SK-N-SH treated with all-trans-retinoic acid at 6 μM for 48 hours (cell line): ENCODE measurements around the gene NCBP2L.

ENCODE experiments used
- BACH2 ChIP-seq: fragments of 250-450 bp; sonication (Bioruptor Pico); IDR thresholded peaks from 2 replicates; pipeline ENCODE4 v1.9.0; 2021; ENCODE audit warnings: mild to moderate bottlenecking, borderline replicate concordance
- CSDC2 ChIP-seq: fragments of 250-450 bp; sonication (Bioruptor Pico); IDR thresholded peaks from 2 replicates; pipeline ENCODE4 v1.5.0; 2020; ENCODE audit warnings: mild to moderate bottlenecking, moderate library complexity
- CSRNP3 ChIP-seq: fragments of 250-450 bp; sonication (Bioruptor Pico); IDR thresholded peaks from 2 replicates; pipeline ENCODE4 v1.5.1; 2021; ENCODE audit warnings: mild to moderate bottlenecking, moderate library complexity
- ESRRG ChIP-seq: fragments of 250-450 bp; sonication (Bioruptor Pico); IDR thresholded peaks from 2 replicates; pipeline ENCODE4 v1.6.1; 2021; ENCODE audit warnings: mild to moderate bottlenecking
- GLIS3 ChIP-seq: fragments of 250-450 bp; sonication (Bioruptor Pico); IDR thresholded peaks from 2 replicates; pipeline ENCODE4 v1.5.0; 2020; ENCODE audit warnings: mild to moderate bottlenecking, moderate library complexity
- ISL1 ChIP-seq: fragments of 250-450 bp; sonication (Bioruptor Pico); IDR thresholded peaks from 2 replicates; pipeline ENCODE4 v2.1.2; 2022; ENCODE audit warnings: mild to moderate bottlenecking, moderate library complexity
- TCF4 ChIP-seq: fragments of 250-450 bp; sonication (Bioruptor Pico); IDR thresholded peaks from 2 replicates; pipeline ENCODE4 v1.8.0; 2021; ENCODE audit warnings: mild to moderate bottlenecking, moderate library complexity, borderline replicate concordance
- ZFP3 ChIP-seq: fragments of 250-450 bp; sonication (Bioruptor Pico); IDR thresholded peaks from 2 replicates; pipeline ENCODE4 v1.5.0; 2020; ENCODE audit warnings: mild to moderate bottlenecking, moderate library complexity
- ZNF565 ChIP-seq: fragments of 450-650 bp; formaldehyde crosslinking; conservative IDR thresholded peaks from 2 replicates; pipeline ENCODE4 v1.5.0; 2020; ENCODE audit warnings: low read depth, mild to moderate bottlenecking, moderate library complexity
- TF ChIP-seq, protein P1 (sequence below): fragments of 250-450 bp; sonication (Bioruptor Pico); IDR thresholded peaks from 2 replicates; pipeline ENCODE4 v1.8.0; 2020; ENCODE audit warnings: mild to moderate bottlenecking, moderate library complexity, borderline replicate concordance

GRCh38 chrX:107753187-107753586 lies 24.3 kb upstream of the NCBP2L start:
- TF ChIP-seq GLIS3 (no peak), ISL1 (CRISPR knock-in tag) (no peak), BACH2 (no peak), ZNF565 (no peak), TCF4 (CRISPR knock-in tag) (no peak), ESRRG (no peak), CSRNP3 (no peak), CSDC2 (CRISPR knock-in tag) (no peak), ZFP3 (no peak)
- TF ChIP-seq, protein P1, sequence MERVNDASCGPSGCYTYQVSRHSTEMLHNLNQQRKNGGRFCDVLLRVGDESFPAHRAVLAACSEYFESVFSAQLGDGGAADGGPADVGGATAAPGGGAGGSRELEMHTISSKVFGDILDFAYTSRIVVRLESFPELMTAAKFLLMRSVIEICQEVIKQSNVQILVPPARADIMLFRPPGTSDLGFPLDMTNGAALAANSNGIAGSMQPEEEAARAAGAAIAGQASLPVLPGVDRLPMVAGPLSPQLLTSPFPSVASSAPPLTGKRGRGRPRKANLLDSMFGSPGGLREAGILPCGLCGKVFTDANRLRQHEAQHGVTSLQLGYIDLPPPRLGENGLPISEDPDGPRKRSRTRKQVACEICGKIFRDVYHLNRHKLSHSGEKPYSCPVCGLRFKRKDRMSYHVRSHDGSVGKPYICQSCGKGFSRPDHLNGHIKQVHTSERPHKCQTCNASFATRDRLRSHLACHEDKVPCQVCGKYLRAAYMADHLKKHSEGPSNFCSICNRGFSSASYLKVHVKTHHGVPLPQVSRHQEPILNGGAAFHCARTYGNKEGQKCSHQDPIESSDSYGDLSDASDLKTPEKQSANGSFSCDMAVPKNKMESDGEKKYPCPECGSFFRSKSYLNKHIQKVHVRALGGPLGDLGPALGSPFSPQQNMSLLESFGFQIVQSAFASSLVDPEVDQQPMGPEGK (CRISPR knock-in tag), result no peak
